Lower leg skin (tissue), 3 donors: ENCODE data around the gene TAT.

ENCODE experiments used
- CTCF ChIP-seq, 3 donors: fragments of 450-650 bp; IDR thresholded peaks; one replicate each; pipeline ENCODE4 v1.5.1; 2016; ENCODE audit warnings: antibody characterized with exemption in 3 of 3, mild to moderate bottlenecking in 3 of 3, moderate library complexity in 2 of 3
- POLR2A ChIP-seq, 2 donors: fragments of 450-650 bp; IDR thresholded peaks; one replicate each; pipeline ENCODE4 v1.6.1; 2016 to 2017; ENCODE audit warnings: antibody characterized with exemption in 2 of 2, mild to moderate bottlenecking in 1 of 2, moderate library complexity in 1 of 2

- no peak for TF ChIP-seq CTCF (IDR thresholded peaks at IDR 0.05)
- TF ChIP-seq POLR2A (IDR thresholded peaks at IDR 0.05): no peak
Observed at GRCh38 chr16:71528257-71528656, 48.6 kb downstream of the TAT start.
